GM19397 (cell line): ENCODE measurements around the gene HTT-AS.
"Not testable (repeated sequence)": the region's sequence is repeated elsewhere in the genome, so short reads cannot be mapped to it uniquely, and the experiment has no call there.

Source experiments
- ATAC-seq: cut with Tn5 transposase; IDR thresholded peaks from one replicate; pipeline ENCODE4 v1.9.1; 2021; ENCODE audit warnings: mild to moderate bottlenecking, moderate library complexity; ENCODE audit not compliant: unreplicated experiment

The HTT-AS gene

GRCh38 chr4:3074078-3074845 lies at the start of gene HTT-AS, which contains the start of gene HTT:
HTT-AS (minus strand) TSS chr4:3074538.
HTT (plus strand) TSS chr4:3074681; CDS start chr4:3074826, 145 bp downstream.
- peak; percentile 84 for ATAC-seq

- ATAC-seq, result no peak
Measured at GRCh38 chr4:3123181-3123671, 48.9 kb upstream of the HTT-AS start.

GRCh38 chr4:3122081-3122563 lies 47.8 kb upstream of the HTT-AS start:
- no peak for ATAC-seq

- no peak for ATAC-seq
Measured at GRCh38 chr4:3121596-3121995, 47.3 kb upstream of the HTT-AS start.

- no peak for ATAC-seq
Measured at GRCh38 chr4:3121110-3121509, 46.8 kb upstream of the HTT-AS start.

GRCh38 chr4:3119464-3119863 lies 45.1 kb upstream of the HTT-AS start:
- no peak for ATAC-seq

- no peak for ATAC-seq
Measured at GRCh38 chr4:3118312-3118711, 44.0 kb upstream of the HTT-AS start.

GRCh38 chr4:3116955-3117354 lies 42.6 kb upstream of the HTT-AS start:
- no peak for ATAC-seq

GRCh38 chr4:3115637-3116270 lies 41.4 kb upstream of the HTT-AS start:
- no peak for ATAC-seq

- no peak for ATAC-seq
Measured at GRCh38 chr4:3114377-3114776, 40.0 kb upstream of the HTT-AS start.

GRCh38 chr4:3112609-3113469 lies 38.5 kb upstream of the HTT-AS start:
- ATAC-seq, result no peak

GRCh38 chr4:3112201-3112600 lies 37.9 kb upstream of the HTT-AS start:
- no peak for ATAC-seq

GRCh38 chr4:3111461-3111860 lies 37.1 kb upstream of the HTT-AS start:
- no peak for ATAC-seq

- ATAC-seq, result no peak
Measured at GRCh38 chr4:3108211-3108610, 33.9 kb upstream of the HTT-AS start.

- ATAC-seq, result no peak
Measured at GRCh38 chr4:3107691-3108121, 33.4 kb upstream of the HTT-AS start.

GRCh38 chr4:3107271-3107670 lies 32.9 kb upstream of the HTT-AS start:
- no peak for ATAC-seq

GRCh38 chr4:3106339-3107186 lies 32.2 kb upstream of the HTT-AS start:
- peak; percentile 93 for ATAC-seq

- no peak for ATAC-seq
Measured at GRCh38 chr4:3098346-3098745, 24.0 kb upstream of the HTT-AS start.

GRCh38 chr4:3096202-3096601 lies 21.9 kb upstream of the HTT-AS start:
- no peak for ATAC-seq

GRCh38 chr4:3094701-3095100 lies 20.4 kb upstream of the HTT-AS start:
- ATAC-seq, result not testable (repeated sequence)
